ENCODE data around the gene TCAP. TPM values are rescaled to one million over a fixed set of nuclear protein-coding genes. Genes with fewer than 3 reads are reported as not detected.

The TCAP gene
- total RNA-seq, 3 donors from 2014 or later = 0.48 to 0.73 (median 0.66) TPM

GRCh38 chr17:39629494-39629880 lies 35.7 kb upstream of the TCAP start:
- DNase-seq (ENCODE audit: low spot score in 2 of 2) = no peak
- H3K4me1 ChIP-seq = peaks cover 8 to 14% of the 10 kb centered on the region in 2 donors
- no peaks in the 10 kb centered on the region for H3K9me3 ChIP-seq
- peak overlapping the region; percentile 91 to 93 for H3K27ac ChIP-seq
- intact Hi-C loops (cut with DNase I; ENCODE audit: low total_unique reads) = loop anchor here (10.0 kb wide), 1 partner anchor 125 kb away; no protein-coding TSS in a partner anchor
- TF ChIP-seq POLR2AphosphoS5 (IDR thresholded peaks at IDR 0.05) = no peak
- TF ChIP-seq POLR2A (IDR thresholded peaks at IDR 0.05) = no peak
- TF ChIP-seq, protein P1, sequence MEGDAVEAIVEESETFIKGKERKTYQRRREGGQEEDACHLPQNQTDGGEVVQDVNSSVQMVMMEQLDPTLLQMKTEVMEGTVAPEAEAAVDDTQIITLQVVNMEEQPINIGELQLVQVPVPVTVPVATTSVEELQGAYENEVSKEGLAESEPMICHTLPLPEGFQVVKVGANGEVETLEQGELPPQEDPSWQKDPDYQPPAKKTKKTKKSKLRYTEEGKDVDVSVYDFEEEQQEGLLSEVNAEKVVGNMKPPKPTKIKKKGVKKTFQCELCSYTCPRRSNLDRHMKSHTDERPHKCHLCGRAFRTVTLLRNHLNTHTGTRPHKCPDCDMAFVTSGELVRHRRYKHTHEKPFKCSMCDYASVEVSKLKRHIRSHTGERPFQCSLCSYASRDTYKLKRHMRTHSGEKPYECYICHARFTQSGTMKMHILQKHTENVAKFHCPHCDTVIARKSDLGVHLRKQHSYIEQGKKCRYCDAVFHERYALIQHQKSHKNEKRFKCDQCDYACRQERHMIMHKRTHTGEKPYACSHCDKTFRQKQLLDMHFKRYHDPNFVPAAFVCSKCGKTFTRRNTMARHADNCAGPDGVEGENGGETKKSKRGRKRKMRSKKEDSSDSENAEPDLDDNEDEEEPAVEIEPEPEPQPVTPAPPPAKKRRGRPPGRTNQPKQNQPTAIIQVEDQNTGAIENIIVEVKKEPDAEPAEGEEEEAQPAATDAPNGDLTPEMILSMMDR (IDR thresholded peaks at IDR 0.05) = no peak
- no peaks in the 10 kb centered on the region for H3K36me3 ChIP-seq
- H3K4me3 ChIP-seq = peak overlapping the region in 1 of 3 donors; percentile 22
- H3K27me3 ChIP-seq = peaks cover 0 to 3% of the 10 kb centered on the region in 2 donors

- no peak overlapping the region for H3K4me3 ChIP-seq
- no peaks in the 10 kb centered on the region for H3K9me3 ChIP-seq
- no peaks in the 10 kb centered on the region for H3K36me3 ChIP-seq
- peaks cover 8 to 14% of the 10 kb centered on the region in 2 donors for H3K4me1 ChIP-seq
- no peak for DNase-seq (ENCODE audit: low spot score in 2 of 2)
- TF ChIP-seq, protein P1 (IDR thresholded peaks at IDR 0.05) = no peak
- peak overlapping the region; percentile 91 to 93 for H3K27ac ChIP-seq
- intact Hi-C loops (cut with DNase I; ENCODE audit: low total_unique reads) = loop anchor here (10.0 kb wide), 1 partner anchor 125 kb away; no protein-coding TSS in a partner anchor
- H3K27me3 ChIP-seq = peaks cover 0 to 3% of the 10 kb centered on the region in 2 donors
Measured at GRCh38 chr17:39629898-39630297, 35.3 kb upstream of the TCAP start.

DNA sequence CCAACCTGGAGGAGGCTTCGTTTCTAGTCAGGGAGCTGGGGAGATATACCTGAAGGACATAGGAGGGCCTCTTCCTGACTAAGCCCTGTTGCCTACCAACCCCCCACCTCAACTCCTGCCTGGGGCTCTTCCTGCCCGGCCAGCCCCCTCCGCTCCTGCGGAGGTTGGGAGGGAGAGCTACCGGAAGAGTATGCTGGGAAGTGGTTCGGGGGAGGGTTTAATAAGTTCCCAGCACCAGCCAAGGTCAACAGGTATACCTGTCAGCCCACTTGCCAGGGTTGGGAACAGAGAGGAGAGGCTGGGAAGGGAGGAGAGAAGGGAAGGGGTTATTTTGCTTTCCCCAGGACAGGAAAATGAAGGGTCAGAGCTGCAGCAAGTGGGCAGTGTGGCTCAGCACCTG lies 33.7 kb upstream of the TCAP start:
- Histone ChIP-seq H3K27me3 (peaks cover 0 to 3% of the 10 kb centered on the region in 2 donors), H3K9me3 (no peaks in the 10 kb centered on the region), H3K4me3 (peak overlapping the region in 1 of 3 donors; percentile 30), H3K4me1 (peaks cover 8 to 9% of the 10 kb centered on the region in 2 donors), H3K27ac (peak overlapping the region; percentile 91 to 93), H3K36me3 (no peaks in the 10 kb centered on the region)
- TF ChIP-seq POLR2AphosphoS5 (IDR thresholded peaks at IDR 0.05) = no peak
- TF ChIP-seq, protein P1 (IDR thresholded peaks at IDR 0.05) = no peak
- TF ChIP-seq POLR2A (IDR thresholded peaks at IDR 0.05) = no peak
- intact Hi-C loops (cut with DNase I; ENCODE audit: low total_unique reads) = no loop called here
- DNase-seq (ENCODE audit: low spot score in 2 of 2) = peak in 1 of 2 donors; percentile 53

GRCh38 chr17:39632153-39632941 lies 32.8 kb upstream of the TCAP start:
- Histone ChIP-seq H3K9me3 (no peaks in the 10 kb centered on the region), H3K4me1 (peaks cover 5 to 6% of the 10 kb centered on the region in 2 donors), H3K36me3 (no peaks in the 10 kb centered on the region), H3K27ac (peak overlapping the region; percentile 91 to 93), H3K4me3 (peak overlapping the region in 2 of 3 donors; percentile 9 to 44), H3K27me3 (peaks cover 0 to 2% of the 10 kb centered on the region in 2 donors)
- peak in 1 of 2 donors; percentile 79 for DNase-seq (ENCODE audit: low spot score in 2 of 2)
- TF ChIP-seq POLR2A (IDR thresholded peaks at IDR 0.05) (no peak), POLR2AphosphoS5 (IDR thresholded peaks at IDR 0.05) (peak in 1 of 3 donors; percentile 28)
- TF ChIP-seq, protein P1 (IDR thresholded peaks at IDR 0.05) = no peak
- intact Hi-C loops (cut with DNase I; ENCODE audit: low total_unique reads) = no loop called here

GRCh38 chr17:39633570-39634183 lies 31.5 kb upstream of the TCAP start:
- intact Hi-C loops (cut with DNase I; ENCODE audit: low total_unique reads) = no loop called here

More at GRCh38 chr17:39633570-39634183, 31.5 kb upstream of the TCAP start:
- Histone ChIP-seq H3K9me3 (no peaks in the 10 kb centered on the region), H3K4me3 (no peak overlapping the region), H3K4me1 (peaks cover 10 to 11% of the 10 kb centered on the region in 2 donors), H3K36me3 (no peaks in the 10 kb centered on the region), H3K27me3 (no peaks in the 10 kb centered on the region), H3K27ac (peak overlapping the region; percentile 91 to 93)
- TF ChIP-seq, protein P1 (IDR thresholded peaks at IDR 0.05) = no peak
- TF ChIP-seq POLR2AphosphoS5 (IDR thresholded peaks at IDR 0.05) = no peak
- TF ChIP-seq POLR2A (IDR thresholded peaks at IDR 0.05) = no peak
- DNase-seq (ENCODE audit: low spot score in 2 of 2) = no peak
